BLaER1 (cell line): ENCODE data around the gene RASD2.

Source experiments
- H3K27ac ChIP-seq: shearing (Covaris generic); formaldehyde crosslinking; 2 replicates; pipeline ENCODE4 v1.8.1; 2022
- H3K27me3 ChIP-seq: shearing (Covaris generic); formaldehyde crosslinking; 2 replicates; pipeline ENCODE4 v1.8.1; 2022
- H3K36me3 ChIP-seq: shearing (Covaris generic); formaldehyde crosslinking; 2 replicates; pipeline ENCODE4 v1.8.1; 2022
- H3K4me1 ChIP-seq: shearing (Covaris generic); formaldehyde crosslinking; 2 replicates; pipeline ENCODE4 v1.8.1; 2022
- H3K4me2 ChIP-seq: shearing (Covaris generic); formaldehyde crosslinking; 2 replicates; pipeline ENCODE4 v1.8.1; 2022
- H3K4me3 ChIP-seq: shearing (Covaris generic); formaldehyde crosslinking; 2 replicates; pipeline ENCODE4 v1.8.1; 2022
- H3K9ac ChIP-seq: shearing (Covaris generic); formaldehyde crosslinking; 2 replicates; pipeline ENCODE4 v1.8.1; 2022
- H3K9me3 ChIP-seq: shearing (Covaris generic); formaldehyde crosslinking; 2 replicates; pipeline ENCODE4 v1.8.1; 2022
- H4K20me1 ChIP-seq: shearing (Covaris generic); formaldehyde crosslinking; 2 replicates; pipeline ENCODE4 v1.8.1; 2022
- Cebpa-rat ChIP-seq: shearing (Covaris generic); IDR thresholded peaks from 2 replicates; pipeline ENCODE4 v1.8.1; 2022

Gene RASD2

GRCh38 chr22:35517769-35518530, 22.7 kb upstream of the RASD2 start:
- TF ChIP-seq Cebpa-rat = no peak
- H3K36me3 ChIP-seq = no peaks in the 10 kb centered on the region
- H3K27me3 ChIP-seq = no peaks in the 10 kb centered on the region
- H3K4me1 ChIP-seq = peaks cover 9% of the 10 kb centered on the region
- no peak overlapping the region for H3K9ac ChIP-seq
- no peak overlapping the region for H3K27ac ChIP-seq
- H3K4me2 ChIP-seq = no peak overlapping the region
- no peak overlapping the region for H3K4me3 ChIP-seq
- no peaks in the 10 kb centered on the region for H4K20me1 ChIP-seq
- H3K9me3 ChIP-seq = no peaks in the 10 kb centered on the region

- TF ChIP-seq Cebpa-rat = no peak
- Histone ChIP-seq H3K27me3 (no peaks in the 10 kb centered on the region), H3K9me3 (no peaks in the 10 kb centered on the region)
Observed at GRCh38 chr22:35518811-35519210, 21.8 kb upstream of the RASD2 start.

GRCh38 chr22:35519306-35520000, 21.2 kb upstream of the RASD2 start:
- TF ChIP-seq Cebpa-rat = no peak
- Histone ChIP-seq H3K4me2 (no peak overlapping the region), H3K36me3 (no peaks in the 10 kb centered on the region), H3K27me3 (no peaks in the 10 kb centered on the region), H3K9me3 (no peaks in the 10 kb centered on the region), H3K9ac (no peak overlapping the region), H4K20me1 (no peaks in the 10 kb centered on the region), H3K4me3 (no peak overlapping the region), H3K27ac (no peak overlapping the region), H3K4me1 (peaks cover 24% of the 10 kb centered on the region)

More at GRCh38 chr22:35518811-35519210, 21.8 kb upstream of the RASD2 start:
- Histone ChIP-seq H3K36me3 (no peaks in the 10 kb centered on the region), H3K27ac (no peak overlapping the region), H3K4me2 (no peak overlapping the region), H3K4me3 (no peak overlapping the region), H3K4me1 (peaks cover 18% of the 10 kb centered on the region), H4K20me1 (no peaks in the 10 kb centered on the region), H3K9ac (no peak overlapping the region)

- Histone ChIP-seq H3K36me3 (no peaks in the 10 kb centered on the region), H3K4me1 (peaks cover 44% of the 10 kb centered on the region), H3K4me3 (no peak overlapping the region), H3K4me2 (no peak overlapping the region), H3K27ac (no peak overlapping the region), H3K9me3 (no peaks in the 10 kb centered on the region), H3K9ac (no peak overlapping the region), H4K20me1 (no peaks in the 10 kb centered on the region), H3K27me3 (no peaks in the 10 kb centered on the region)
- TF ChIP-seq Cebpa-rat = no peak
Observed at GRCh38 chr22:35521358-35522224, 19.0 kb upstream of the RASD2 start.

- Histone ChIP-seq H3K4me2 (0 out of 2 replicates have a peak overlapping the region, but pooled peaks have one; percentile 14), H3K4me1 (peaks cover 53% of the 10 kb centered on the region), H3K36me3 (no peaks in the 10 kb centered on the region), H3K9ac (no peak overlapping the region), H4K20me1 (no peaks in the 10 kb centered on the region), H3K9me3 (no peaks in the 10 kb centered on the region), H3K4me3 (no peak overlapping the region), H3K27me3 (no peaks in the 10 kb centered on the region), H3K27ac (no peak overlapping the region)
- no peak for TF ChIP-seq Cebpa-rat
Observed at GRCh38 chr22:35522225-35523149, 18.1 kb upstream of the RASD2 start.

GRCh38 chr22:35523167-35523947, 17.3 kb upstream of the RASD2 start:
- no peak for TF ChIP-seq Cebpa-rat
- Histone ChIP-seq H3K36me3 (no peaks in the 10 kb centered on the region), H4K20me1 (no peaks in the 10 kb centered on the region), H3K9me3 (no peaks in the 10 kb centered on the region), H3K4me2 (0 out of 2 replicates have a peak overlapping the region, but pooled peaks have one; percentile 26), H3K27ac (0 out of 2 replicates have a peak overlapping the region, but pooled peaks have one; percentile 22), H3K9ac (no peak overlapping the region), H3K4me3 (no peak overlapping the region), H3K4me1 (peaks cover 62% of the 10 kb centered on the region), H3K27me3 (no peaks in the 10 kb centered on the region)

GRCh38 chr22:35524966-35525686, 15.5 kb upstream of the RASD2 start:
- TF ChIP-seq Cebpa-rat = no peak
- H3K9me3 ChIP-seq = peaks cover 9% of the 10 kb centered on the region
- H4K20me1 ChIP-seq = no peaks in the 10 kb centered on the region
- peak overlapping the region; percentile 92 for H3K4me2 ChIP-seq
- H3K9ac ChIP-seq = no peak overlapping the region
- no peaks in the 10 kb centered on the region for H3K27me3 ChIP-seq
- no peak overlapping the region for H3K4me3 ChIP-seq
- peaks cover 80% of the 10 kb centered on the region for H3K4me1 ChIP-seq
- no peaks in the 10 kb centered on the region for H3K36me3 ChIP-seq
- peak overlapping the region; percentile 80 for H3K27ac ChIP-seq
